NCI-H1694 treated with DMSO at 0.1 percent for 48 hours (cell line): ENCODE results near the gene PITRM1.
A peak's percentile ranks its signal among the peaks of the same experiment; 100 is the strongest.

Experiments used
- DNase-seq: peaks from one replicate; lab custom pipeline; 2025; lab: John Stamatoyannopoulos, UW

The PITRM1 gene

GRCh38 chr10:3139216-3139910, 33.2 kb downstream of the PITRM1 start:
- DNase-seq = no peak

GRCh38 chr10:3137958-3138726, 34.4 kb downstream of the PITRM1 start:
- no peak for DNase-seq

GRCh38 chr10:3136763-3137611, 35.6 kb downstream of the PITRM1 start:
- no peak for DNase-seq

- no peak for DNase-seq
Observed at GRCh38 chr10:3136336-3136735, 36.2 kb downstream of the PITRM1 start.

GRCh38 chr10:3135006-3135405, 37.6 kb downstream of the PITRM1 start:
- no peak for DNase-seq

GRCh38 chr10:3133948-3134347, 38.6 kb downstream of the PITRM1 start:
- DNase-seq = no peak

- no peak for DNase-seq
Observed at GRCh38 chr10:3132036-3133025, 40.3 kb downstream of the PITRM1 start.

GRCh38 chr10:3131098-3131497, 41.5 kb downstream of the PITRM1 start:
- no peak for DNase-seq

- no peak for DNase-seq
Observed at GRCh38 chr10:3129581-3130340, 42.8 kb downstream of the PITRM1 start.

GRCh38 chr10:3128379-3129130, 44.0 kb downstream of the PITRM1 start:
- DNase-seq = no peak

GRCh38 chr10:3127921-3128320, 44.7 kb downstream of the PITRM1 start:
- no peak for DNase-seq

GRCh38 chr10:3126741-3127346, 45.7 kb downstream of the PITRM1 start:
- peak; percentile 90 for DNase-seq

GRCh38 chr10:3126249-3126648, 46.3 kb downstream of the PITRM1 start:
- DNase-seq = no peak

- no peak for DNase-seq
Observed at GRCh38 chr10:3125527-3126170, 46.9 kb downstream of the PITRM1 start.

GRCh38 chr10:3124412-3125175, 48.0 kb downstream of the PITRM1 start:
- DNase-seq = no peak

- no peak for DNase-seq
Observed at GRCh38 chr10:3123571-3124411, 48.8 kb downstream of the PITRM1 start.

- DNase-seq = no peak
Observed at GRCh38 chr10:3122486-3123205, 49.9 kb downstream of the PITRM1 start.
